ENCODE results near the gene CDK15.

GRCh38 chr2:201779901-201780673 is 26.2 kb upstream of the CDK15 start:
- TF ChIP-seq CTCF (conservative IDR thresholded peaks at IDR 0.05) (no peak), EZH2 (IDR thresholded peaks at IDR 0.05; ENCODE audit: low read depth) (no peak)

Measured in PC-9 (cell line).